Psoas muscle (tissue), 8 donors: Measurements from ENCODE around the gene GIPC2. TPM values are rescaled to one million over a fixed set of nuclear protein-coding genes. Genes with fewer than 3 reads are reported as not detected.

ENCODE experiments used
- ATAC-seq, 4 donors: fragments of 200-7000 bp; cut with Tn5 transposase; one replicate each; pipeline ENCODE4 v1.9.1; 2020; ENCODE audit warnings: moderate library complexity in 3 of 4, mild to moderate bottlenecking in 2 of 4
- DNase-seq, 2 donors: peaks; one replicate each; pipeline ENCODE4 v3.0.0-alpha.2; 2020
- H3K27ac ChIP-seq: fragments of 200-600 bp; one replicate; pipeline ENCODE4 v1.8.0; 2022
- H3K27me3 ChIP-seq, 3 donors: fragments of 200-600 bp in 1 of 3; one replicate each; pipeline versions ENCODE4 v1.6.1 to v1.8.0; 2013 to 2022; ENCODE audit warnings: low read length in 2 of 3, mild to moderate bottlenecking in 2 of 3, moderate library complexity in 1 of 3; ENCODE audit not compliant: insufficient read depth in 3 of 3
- H3K36me3 ChIP-seq, 2 donors: fragments of 200-600 bp in 1 of 2; one replicate each; pipeline versions ENCODE4 v1.6.1 to v1.8.0; 2013 to 2022; ENCODE audit warnings: low read depth in 1 of 2, mild to moderate bottlenecking in 1 of 2, moderate library complexity in 1 of 2; ENCODE audit not compliant: insufficient read depth in 1 of 2
- H3K4me1 ChIP-seq: fragments of 200-600 bp; one replicate; pipeline ENCODE4 v1.8.0; 2022
- H3K4me3 ChIP-seq: fragments of 200-600 bp; one replicate; pipeline ENCODE4 v1.8.0; 2022; ENCODE audit warnings: mild to moderate bottlenecking
- H3K9me3 ChIP-seq: fragments of 200-600 bp; one replicate; pipeline ENCODE4 v1.8.0; 2022
- CTCF ChIP-seq: fragments of 200-600 bp; IDR thresholded peaks from one replicate; pipeline ENCODE4 v1.8.0; 2022; ENCODE audit warnings: antibody characterized with exemption
- WGBS, 3 donors: extraction: QIAGEN DNeasy Blood & Tissue Kit; methylation state at CpG; one replicate each; pipeline versions ENCODE4 v1.1.6 to v1.1.7; 2013; 5-methylcytosine and 5-hydroxymethylcytosine counted together
- intact Hi-C, 2 donors: fragments of 100-400 bp; cut with DNase I; formaldehyde crosslinking; loops; one replicate each; pipeline versions ENCODE4 v1.11.0 to v1.14.2; 2022
- polyA plus RNA-seq, 3 donors: library from polyadenylated mRNA; stranded (reverse); fragments of 200-250 nt; gene quantifications; one replicate each; pipeline ENCODE4 v1.2.3, GENCODE V29; 2013
- total RNA-seq, 4 donors: library from RNA; stranded (reverse); fragmentation: NEBNext Ultra II Directional in 2 of 4; extraction: Animal tissue kit (Norgen Biotek cat#: 25700) in 2 of 4; gene quantifications; one replicate each; pipeline versions ENCODE4 v1.2.1 to v1.2.4, GENCODE V29; 2021 to 2023
- donor health status: healthy with polysubstance abuse.
- donor health status: DM: no; HTN: no; CAD: no; lungs with moderate emphysema.
- donor health status: Bipolar disorder and iron deficiency.
- donor health status: healthy.
- donor health status: DM: yes; HTN: yes; CAD: no.
- donor health status: DM: no; HTN: no; CAD: no.
- donor health status: DM: no; HTN: no; CAD: no.
- donor health status: DM: yes; HTN: yes; CAD: no.

Gene GIPC2
- total and polyA plus RNA-seq, 7 donors: 0.68 to 1.6 (median 1.2) TPM

- 37 to 44% (median 41%) methylated on average over 3 of the region's 3 CpGs for WGBS, 3 donors
- intact Hi-C loops: no loop called here
- DNase-seq (no peak), ATAC-seq (no peak)
- no peak overlapping the region for H3K4me3 ChIP-seq
- no peaks in the 10 kb centered on the region for H3K36me3 ChIP-seq
- no peaks in the 10 kb centered on the region for H3K27me3 ChIP-seq
- H3K27ac ChIP-seq: no peak overlapping the region
- no peaks in the 10 kb centered on the region for H3K4me1 ChIP-seq
- no peak for TF ChIP-seq CTCF
- no peaks in the 10 kb centered on the region for H3K9me3 ChIP-seq
Observed at GRCh38 chr1:78184460-78185072, 138.8 kb downstream of the GIPC2 start.

Other genes with a start within 250 kb of the GIPC2 start
- gene NEXN, start 157.3 kb upstream of the GIPC2 start, total RNA-seq: 100 to 1,000 TPM; 161 to 541 (median 362) TPM
- 100 to 1,000 TPM in 2 of 3 donors, 10 to 100 TPM in 1; 31.6 to 497 (median 321) TPM for gene NEXN, start 157.3 kb upstream of the GIPC2 start, polyA plus RNA-seq
- gene FUBP1, start 66.9 kb upstream of the GIPC2 start, total RNA-seq: 10 to 100 TPM; 48.8 to 72.1 (median 63.7) TPM
- gene FUBP1, start 66.9 kb upstream of the GIPC2 start, polyA plus RNA-seq: 10 to 100 TPM; 24.1 to 50.9 (median 34.9) TPM
- 100 to 1,000 TPM in 3 of 4 donors, 10 to 100 TPM in 1; 98.8 to 209 (median 146) TPM for gene DNAJB4, start 41.0 kb upstream of the GIPC2 start, total RNA-seq
- 100 to 1,000 TPM in 1 of 3 donors, 10 to 100 TPM in 2; 34.9 to 175 (median 85.7) TPM for gene DNAJB4, start 41.0 kb upstream of the GIPC2 start, polyA plus RNA-seq